HG03097 (cell line): ENCODE data around the gene DTNBP1.
"Not testable (repeated sequence)": the region's sequence is repeated elsewhere in the genome, so short reads cannot be mapped to it uniquely, and the experiment has no call there.

Experiments used
- ATAC-seq: cut with Tn5 transposase; IDR thresholded peaks from one replicate; pipeline ENCODE4 v1.9.1; 2021; ENCODE audit not compliant: unreplicated experiment, low FRiP score

The DTNBP1 gene

GRCh38 chr6:15562977-15563376 is 99.9 kb downstream of the DTNBP1 start:
- ATAC-seq = no peak

DNA sequence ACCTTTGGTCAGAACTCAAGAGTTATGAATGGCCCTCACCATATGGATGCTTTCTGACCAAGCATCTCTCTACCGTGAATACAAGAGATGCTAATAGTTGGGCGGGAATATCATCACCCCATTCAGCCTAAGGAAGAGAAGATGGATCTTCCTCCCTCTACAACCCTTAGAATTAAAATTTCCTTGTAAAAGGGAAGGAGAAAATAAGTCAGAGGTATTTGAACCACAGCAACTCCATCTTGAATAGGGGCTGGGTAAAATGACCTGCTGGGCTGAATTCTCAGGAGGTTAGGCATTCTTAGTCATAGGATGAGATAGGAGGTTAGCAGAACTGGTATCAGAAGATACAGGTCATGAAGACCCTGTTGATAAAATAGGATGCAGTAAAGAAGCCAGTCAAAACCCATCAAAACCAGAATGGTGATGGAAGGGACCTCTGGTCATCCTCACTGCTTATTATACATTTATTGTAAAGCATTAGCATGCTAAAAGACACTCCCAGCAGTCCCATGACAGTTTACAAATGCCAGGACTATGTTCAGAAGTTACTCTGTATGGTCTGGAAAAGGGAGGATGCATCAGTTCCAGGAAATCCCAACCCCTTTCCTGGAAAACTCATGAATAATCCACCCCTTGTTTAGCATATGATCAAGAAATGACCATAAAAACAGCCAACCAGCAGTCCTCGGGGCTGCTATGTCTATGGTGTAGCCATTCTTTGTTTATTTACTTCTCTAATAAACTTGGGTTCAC is 101.2 kb downstream of the DTNBP1 start:
- ATAC-seq = no peak

GRCh38 chr6:15560713-15561112 is 102.1 kb downstream of the DTNBP1 start:
- ATAC-seq = no peak

DNA sequence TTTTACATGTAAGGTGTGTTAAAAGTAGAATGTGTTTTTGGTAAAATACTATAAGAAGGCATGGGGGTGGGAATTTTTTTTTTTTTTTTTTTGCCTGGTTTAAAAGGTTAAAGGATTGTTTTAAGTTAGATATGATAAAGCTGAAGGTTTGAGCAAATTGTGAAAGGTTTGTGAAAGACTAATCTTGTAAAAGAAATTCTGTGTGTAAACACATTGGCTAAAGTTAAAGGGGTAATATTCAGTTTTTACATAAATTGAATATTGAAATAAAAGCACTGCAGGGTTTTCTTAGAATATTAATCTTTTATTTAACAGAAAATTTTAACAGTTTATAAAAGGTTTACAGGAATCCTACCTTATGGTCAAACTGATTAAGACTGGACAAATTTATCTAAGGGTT is 105.7 kb downstream of the DTNBP1 start:
- no peak for ATAC-seq

GRCh38 chr6:15556711-15557110 is 106.1 kb downstream of the DTNBP1 start:
- no peak for ATAC-seq

DNA sequence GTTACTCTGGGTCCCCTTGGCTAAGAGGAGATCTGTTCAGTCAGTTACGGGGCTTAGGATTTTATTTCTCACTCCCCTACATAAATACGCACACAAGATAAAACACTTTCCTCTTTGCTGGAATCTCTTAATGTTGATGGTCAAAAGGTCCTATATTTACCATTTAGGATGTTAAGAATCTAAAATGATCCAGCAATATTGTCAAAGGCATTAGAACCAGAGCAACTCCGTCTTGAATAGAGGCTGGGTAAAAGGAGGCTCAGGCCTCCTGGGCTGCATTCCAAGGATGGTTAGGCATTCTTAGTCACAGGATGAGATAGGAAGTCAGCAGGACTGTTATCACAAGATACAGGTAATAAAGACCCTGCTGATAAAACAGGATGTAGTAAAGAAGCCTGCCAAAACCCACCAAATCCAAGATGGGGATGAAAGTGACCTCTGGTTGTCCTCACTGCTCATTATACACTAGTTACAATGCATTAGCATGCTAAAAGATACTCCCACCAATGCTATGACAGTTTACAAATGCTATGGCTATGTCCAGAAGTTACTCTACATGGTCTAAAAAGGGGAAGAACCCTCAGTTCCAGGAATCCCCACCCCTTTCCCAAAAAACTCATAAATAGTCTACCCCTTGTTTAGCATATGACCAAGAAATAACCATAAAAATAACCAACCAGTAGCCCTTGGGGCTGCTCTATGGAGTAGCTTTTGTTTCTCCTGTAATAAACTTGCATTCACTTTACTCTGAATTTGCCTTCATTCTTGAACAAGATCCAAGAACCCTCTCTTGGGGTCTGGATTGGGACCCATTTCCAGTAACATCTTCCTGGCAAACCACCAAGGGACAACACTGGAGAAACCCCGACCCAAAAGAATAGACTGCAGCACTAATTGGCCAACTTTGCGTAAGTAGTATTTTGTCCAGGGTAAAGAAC is 107.5 kb downstream of the DTNBP1 start:
- ATAC-seq = no peak

GRCh38 chr6:15554728-15555100 is 108.1 kb downstream of the DTNBP1 start:
- no peak for ATAC-seq

GRCh38 chr6:15553736-15554294 is 109.0 kb downstream of the DTNBP1 start:
- ATAC-seq = no peak

- ATAC-seq = no peak
Observed at GRCh38 chr6:15553031-15553430, 109.8 kb downstream of the DTNBP1 start.

- ATAC-seq = no peak
Observed at GRCh38 chr6:15551798-15552197, 111.0 kb downstream of the DTNBP1 start.

- ATAC-seq = no peak
Observed at GRCh38 chr6:15551262-15551661, 111.6 kb downstream of the DTNBP1 start.

GRCh38 chr6:15550546-15551123 is 112.2 kb downstream of the DTNBP1 start:
- no peak for ATAC-seq

- no peak for ATAC-seq
Observed at GRCh38 chr6:15549371-15549770, 113.5 kb downstream of the DTNBP1 start.

- no peak for ATAC-seq
Observed at GRCh38 chr6:15547400-15547799, 115.4 kb downstream of the DTNBP1 start.

DNA sequence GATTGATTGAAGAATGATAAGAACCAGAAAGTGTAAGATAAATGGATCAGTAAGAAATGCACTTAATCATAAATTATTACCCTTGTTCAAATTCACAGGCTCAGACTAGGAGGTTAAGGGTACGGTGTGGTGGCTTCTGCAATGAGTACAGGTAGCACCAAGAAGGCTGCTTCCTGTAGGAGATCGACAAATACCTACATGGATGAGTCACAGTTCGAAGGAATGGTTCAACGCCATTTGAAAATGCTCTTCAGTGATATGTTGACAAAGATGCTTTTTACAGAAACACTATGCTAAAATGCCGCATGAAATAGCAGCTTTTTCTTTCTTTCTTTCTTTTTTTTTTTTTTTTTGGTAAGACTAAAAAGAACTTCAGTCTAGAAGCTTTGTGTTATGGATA is 116.2 kb downstream of the DTNBP1 start:
- ATAC-seq = no peak

- ATAC-seq = no peak
Observed at GRCh38 chr6:15544321-15544900, 118.4 kb downstream of the DTNBP1 start.

DNA sequence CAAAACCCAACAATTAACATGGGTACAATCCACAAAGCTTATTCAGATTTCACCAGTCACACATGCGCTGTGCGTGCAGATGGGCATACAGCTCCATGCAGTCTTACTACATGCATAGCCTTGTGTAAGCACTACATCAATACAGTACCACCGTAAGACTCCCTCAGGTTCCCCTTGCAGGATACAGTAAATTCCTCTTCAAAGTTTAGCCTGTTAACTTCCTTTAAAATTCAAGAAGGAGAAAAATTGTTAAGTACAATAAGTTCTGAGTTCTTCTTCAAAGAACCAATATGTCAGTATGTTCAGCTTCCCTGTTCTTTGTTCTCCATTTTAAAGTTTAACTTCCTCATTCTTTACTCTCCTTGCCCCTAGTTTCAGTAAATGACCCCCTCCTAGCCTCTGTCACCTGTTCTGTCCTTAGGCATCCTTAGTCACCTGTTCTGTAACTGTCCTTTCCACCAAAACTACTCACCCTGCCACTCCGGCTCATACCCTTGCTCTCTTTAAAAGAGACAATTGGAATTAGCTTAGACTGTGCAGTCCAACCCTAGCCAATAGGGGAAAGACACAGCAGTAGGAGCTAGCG is 119.4 kb downstream of the DTNBP1 start:
- ATAC-seq = not testable (repeated sequence)

DNA sequence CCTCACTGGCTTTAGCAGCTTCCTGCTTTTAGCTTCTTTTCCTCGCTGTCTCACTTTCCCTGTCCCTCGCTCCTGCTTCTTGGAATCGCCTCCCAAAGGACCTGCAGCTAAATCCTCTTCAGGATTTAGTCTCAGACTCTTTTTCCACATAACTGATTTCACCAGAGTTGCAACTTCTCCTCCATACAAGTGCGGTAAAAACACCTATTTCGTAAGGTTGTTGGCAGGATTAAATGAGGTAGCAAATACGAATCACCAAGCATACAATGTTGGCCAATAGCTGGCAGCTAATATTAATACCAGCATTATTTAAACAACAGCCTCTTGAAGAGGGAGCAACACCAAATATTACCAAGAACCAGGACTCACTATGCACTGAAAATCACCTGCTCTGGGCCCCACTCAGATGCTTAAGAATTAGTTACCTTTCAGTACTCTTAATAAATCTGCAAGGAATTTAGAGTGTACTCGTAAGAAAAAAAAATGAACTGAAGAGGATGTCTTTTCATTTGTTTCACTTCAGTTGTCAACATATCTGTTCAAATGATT is 123.0 kb downstream of the DTNBP1 start:
- ATAC-seq = no peak

GRCh38 chr6:15538766-15539495 is 123.9 kb downstream of the DTNBP1 start:
- ATAC-seq = no peak
